Measurements from ENCODE around the gene RHOD.

DNA sequence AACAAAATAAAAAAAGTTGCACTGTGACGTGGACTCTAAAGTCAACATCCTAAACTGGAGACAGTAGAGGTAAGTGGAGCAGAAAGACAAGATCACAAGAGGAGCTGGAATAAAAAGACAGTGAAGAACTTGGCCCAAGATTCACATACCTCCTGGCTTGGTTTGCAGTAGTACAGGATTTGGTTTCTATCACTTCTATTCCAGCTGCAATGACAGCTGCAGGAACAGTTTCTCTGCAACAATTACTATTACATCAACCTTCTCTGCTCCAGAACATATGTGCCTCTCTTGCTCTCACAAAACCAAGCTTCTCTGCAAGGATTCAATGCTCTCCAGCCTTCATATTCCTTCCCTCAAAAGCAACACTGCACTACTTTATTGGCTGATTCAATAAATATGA, 54.6 kb downstream of the RHOD start:
- TF ChIP-seq POLR2A (IDR thresholded peaks at IDR 0.05) = no peak
- TF ChIP-seq, protein P1, sequence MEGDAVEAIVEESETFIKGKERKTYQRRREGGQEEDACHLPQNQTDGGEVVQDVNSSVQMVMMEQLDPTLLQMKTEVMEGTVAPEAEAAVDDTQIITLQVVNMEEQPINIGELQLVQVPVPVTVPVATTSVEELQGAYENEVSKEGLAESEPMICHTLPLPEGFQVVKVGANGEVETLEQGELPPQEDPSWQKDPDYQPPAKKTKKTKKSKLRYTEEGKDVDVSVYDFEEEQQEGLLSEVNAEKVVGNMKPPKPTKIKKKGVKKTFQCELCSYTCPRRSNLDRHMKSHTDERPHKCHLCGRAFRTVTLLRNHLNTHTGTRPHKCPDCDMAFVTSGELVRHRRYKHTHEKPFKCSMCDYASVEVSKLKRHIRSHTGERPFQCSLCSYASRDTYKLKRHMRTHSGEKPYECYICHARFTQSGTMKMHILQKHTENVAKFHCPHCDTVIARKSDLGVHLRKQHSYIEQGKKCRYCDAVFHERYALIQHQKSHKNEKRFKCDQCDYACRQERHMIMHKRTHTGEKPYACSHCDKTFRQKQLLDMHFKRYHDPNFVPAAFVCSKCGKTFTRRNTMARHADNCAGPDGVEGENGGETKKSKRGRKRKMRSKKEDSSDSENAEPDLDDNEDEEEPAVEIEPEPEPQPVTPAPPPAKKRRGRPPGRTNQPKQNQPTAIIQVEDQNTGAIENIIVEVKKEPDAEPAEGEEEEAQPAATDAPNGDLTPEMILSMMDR (IDR thresholded peaks at IDR 0.05) = no peak
